ENCODE measurements around the gene ANKK1.

ANKK1 gene

GRCh38 chr11:113387605-113388211 lies at the start of gene ANKK1:
Gene ANKK1, plus strand, starts transcription at chr11:113387779. Its CDS starts 106 bp downstream, at chr11:113387885.
- no peak for DNase-seq (ENCODE audit: low read depth)

- DNase-seq (ENCODE audit: low read depth) = no peak
These were observed 48.8 kb upstream of the ANKK1 start for GRCh38 chr11:113338730-113339129.

GRCh38 chr11:113339929-113340589 lies 47.5 kb upstream of the ANKK1 start:
- DNase-seq (ENCODE audit: low read depth) = no peak

GRCh38 chr11:113341388-113342165 lies 46.0 kb upstream of the ANKK1 start:
- DNase-seq (ENCODE audit: low read depth) = no peak

- no peak for DNase-seq (ENCODE audit: low read depth)
These were observed 41.6 kb upstream of the ANKK1 start for GRCh38 chr11:113345978-113346377.

- no peak for DNase-seq (ENCODE audit: low read depth)
These were observed 38.1 kb upstream of the ANKK1 start for GRCh38 chr11:113349528-113349927.

GRCh38 chr11:113350336-113351067 lies 37.1 kb upstream of the ANKK1 start:
- no peak for DNase-seq (ENCODE audit: low read depth)

- no peak for DNase-seq (ENCODE audit: low read depth)
These were observed 36.5 kb upstream of the ANKK1 start for GRCh38 chr11:113351068-113351450.

- DNase-seq (ENCODE audit: low read depth) = no peak
These were observed 36.1 kb upstream of the ANKK1 start for GRCh38 chr11:113351480-113351879.

GRCh38 chr11:113356203-113356602 lies 31.4 kb upstream of the ANKK1 start:
- no peak for DNase-seq (ENCODE audit: low read depth)

GRCh38 chr11:113363406-113363805 lies 24.2 kb upstream of the ANKK1 start:
- DNase-seq (ENCODE audit: low read depth) = no peak

- DNase-seq (ENCODE audit: low read depth) = no peak
These were observed 23.5 kb upstream of the ANKK1 start for GRCh38 chr11:113363996-113364641.

- no peak for DNase-seq (ENCODE audit: low read depth)
These were observed 21.7 kb upstream of the ANKK1 start for GRCh38 chr11:113365895-113366294.

- no peak for DNase-seq (ENCODE audit: low read depth)
These were observed 18.2 kb upstream of the ANKK1 start for GRCh38 chr11:113369411-113369810.

GRCh38 chr11:113370634-113371033 lies 16.9 kb upstream of the ANKK1 start:
- DNase-seq (ENCODE audit: low read depth) = no peak

GRCh38 chr11:113372309-113372708 lies 15.3 kb upstream of the ANKK1 start:
- no peak for DNase-seq (ENCODE audit: low read depth)

GRCh38 chr11:113373306-113373705 lies 14.3 kb upstream of the ANKK1 start:
- DNase-seq (ENCODE audit: low read depth) = no peak

- DNase-seq (ENCODE audit: low read depth) = no peak
These were observed 13.5 kb upstream of the ANKK1 start for GRCh38 chr11:113373981-113374560.

- DNase-seq (ENCODE audit: low read depth) = no peak
These were observed 12.2 kb upstream of the ANKK1 start for GRCh38 chr11:113375402-113375801.

GRCh38 chr11:113376156-113376555 lies 11.4 kb upstream of the ANKK1 start:
- no peak for DNase-seq (ENCODE audit: low read depth)

GRCh38 chr11:113377681-113378412 lies 9.7 kb upstream of the ANKK1 start:
- DNase-seq (ENCODE audit: low read depth) = no peak

All from activated T-helper 9 cell treated with anti-CD3 and anti-CD28 coated beads, Interleukin-2, amount 50 U/mL, for 16 hours (primary cell).